Activated T-cell treated with anti-CD3 and anti-CD28 coated beads for 24 hours (primary cell): ENCODE data around the gene SGTA.
"Not testable (repeated sequence)": the region's sequence is repeated elsewhere in the genome, so short reads cannot be mapped to it uniquely, and the experiment has no call there.

Source experiments
- DNase-seq: peaks from one replicate; pipeline ENCODE4 v3.0.0-alpha.2; 2020; ENCODE audit warnings: low read depth

The SGTA gene

GRCh38 chr19:2713170-2713569 lies 69.9 kb downstream of the SGTA start:
- DNase-seq, result not testable (repeated sequence)

DNA sequence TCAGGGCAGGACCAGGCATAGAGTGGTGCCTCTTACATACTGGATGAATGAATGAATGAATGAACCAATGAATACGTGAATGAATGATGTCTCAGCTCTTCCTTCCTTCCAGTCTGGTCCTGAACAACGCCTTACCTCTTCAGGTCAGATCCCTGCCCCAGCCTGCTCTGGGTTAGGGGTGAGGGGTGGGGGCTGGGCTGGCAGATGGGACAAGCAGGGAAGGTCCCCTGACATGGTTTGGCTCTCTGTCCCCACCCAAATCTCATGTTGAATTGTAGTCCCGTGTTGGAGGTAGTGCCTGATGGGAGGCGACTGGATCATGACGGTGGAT lies 71.2 kb downstream of the SGTA start:
- DNase-seq, result no peak

DNA sequence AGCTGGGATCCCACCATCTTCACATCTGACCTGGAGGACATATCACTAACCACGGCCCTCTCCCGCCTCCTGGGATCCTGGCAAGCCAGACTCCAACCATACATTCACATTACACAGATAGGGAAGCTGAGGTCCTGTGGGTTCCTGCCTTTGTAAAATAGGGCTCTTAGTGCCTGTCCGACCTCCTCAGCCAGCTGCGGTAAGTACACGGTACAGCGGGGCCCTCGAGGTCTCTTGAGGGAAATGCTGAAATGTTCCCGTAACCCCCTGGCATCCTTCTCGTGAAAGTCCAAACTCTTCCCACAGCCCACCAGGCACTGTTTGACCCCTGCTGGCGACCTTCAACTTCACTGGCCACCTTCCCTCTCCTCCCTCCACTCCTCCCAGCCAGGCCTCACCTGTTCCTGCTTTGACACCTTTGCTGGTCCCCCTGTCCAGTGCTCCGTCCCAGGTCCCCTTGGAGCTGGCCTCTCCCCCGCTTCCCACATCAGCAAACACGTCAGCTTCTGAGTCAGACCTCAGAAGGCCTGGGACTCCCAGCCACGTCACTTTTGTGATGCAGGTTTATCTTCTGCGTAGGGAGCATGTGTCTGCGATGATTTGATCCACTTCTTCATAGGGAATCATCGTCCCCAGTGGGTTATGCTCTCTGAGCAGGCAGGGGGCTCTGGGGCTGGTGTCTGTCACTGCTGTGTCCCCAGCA lies 71.8 kb downstream of the SGTA start:
- no peak for DNase-seq

DNA sequence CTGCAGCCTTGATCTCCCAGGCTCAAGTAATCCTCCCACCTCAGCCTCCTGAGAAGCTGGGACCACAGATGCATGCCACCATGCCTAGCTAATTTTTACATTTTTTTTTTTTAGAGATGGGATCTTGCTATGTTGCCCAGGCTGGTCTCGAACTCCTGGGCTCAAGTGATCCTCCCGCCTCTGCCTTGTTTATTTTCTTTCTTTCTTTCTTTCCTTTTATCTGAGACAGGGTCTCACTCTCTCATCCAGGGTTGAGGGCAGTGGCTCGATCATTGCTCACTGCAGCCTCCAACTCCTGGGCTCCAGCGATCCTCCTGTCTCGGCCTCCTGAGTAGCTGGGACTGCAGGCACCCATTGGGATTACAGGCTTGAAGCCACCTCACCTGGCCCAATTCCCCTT lies 76.8 kb downstream of the SGTA start:
- DNase-seq, result no peak
